CD4-positive, alpha-beta T cell (primary cell): ENCODE data around the gene VGF. TPM values are rescaled to one million over a fixed set of nuclear protein-coding genes. Genes with fewer than 3 reads are reported as not detected.

Experiments
- ATAC-seq: fragments of 200-7000 bp; cut with Tn5 transposase; one replicate; pipeline ENCODE4 v1.10.0; 2022; ENCODE audit warnings: mild to moderate bottlenecking; ENCODE audit not compliant: poor library complexity
- CTCF ChIA-PET: fragments of 350-600 bp; sonication (Branson Sonifier 250); formaldehyde crosslinking; loops from one replicate; lab custom pipeline; 2021; ENCODE audit warnings: antibody characterized with exemption, inconsistent platforms; lab: Charles Lee
- POLR2A ChIA-PET: fragments of 350-600 bp; sonication (Branson Sonifier 250); formaldehyde crosslinking; loops from one replicate; lab custom pipeline; 2021; ENCODE audit warnings: antibody characterized with exemption, inconsistent platforms; lab: Charles Lee
- DNase-seq, 14 experiments: peaks; one replicate each; pipeline ENCODE4 v3.0.0-alpha.2; 2013 to 2020; ENCODE audit warnings: mixed read lengths in 2 of 14
- H3K27ac ChIP-seq, 2 donors: one replicate each; pipeline versions ENCODE4 v1.5.1 to v1.7.0; 2013; ENCODE audit warnings: low read length in 2 of 2, low read depth in 1 of 2, mild to moderate bottlenecking in 1 of 2
- H3K27me3 ChIP-seq, 2 experiments: 1 replicate in 1 of 2; 2 replicates in 1 of 2; pipeline versions ENCODE4 v1.6.1 to v1.7.0; 2013; ENCODE audit warnings: low read length in 2 of 2, control low read depth in 1 of 2, mild to moderate bottlenecking in 1 of 2, moderate library complexity in 1 of 2; ENCODE audit not compliant: insufficient read depth in 2 of 2, control insufficient read depth in 1 of 2
- H3K36me3 ChIP-seq: one replicate; pipeline ENCODE4 v1.6.1; 2013; ENCODE audit warnings: low read length, control low read depth; ENCODE audit not compliant: insufficient read depth
- H3K4me1 ChIP-seq: one replicate; pipeline ENCODE4 v1.6.1; 2013; ENCODE audit warnings: low read length, control low read depth; ENCODE audit not compliant: insufficient read depth
- H3K4me3 ChIP-seq: one replicate; pipeline ENCODE4 v1.5.1; 2013; ENCODE audit warnings: mild to moderate bottlenecking, low read length, moderate library complexity
- H3K9me3 ChIP-seq, 2 experiments: 1 replicate in 1 of 2; 2 replicates in 1 of 2; pipeline versions ENCODE4 v1.6.1 to v1.7.0; 2013; ENCODE audit warnings: low read length in 2 of 2, mild to moderate bottlenecking in 2 of 2, control low read depth in 1 of 2, moderate library complexity in 1 of 2; ENCODE audit not compliant: control insufficient read depth in 1 of 2, insufficient read depth in 1 of 2
- H3K27ac Mint-ChIP-seq: one replicate; pipeline ENCODE4 v1.8.0; 2020; ENCODE audit warnings: mixed read lengths
- H3K27me3 Mint-ChIP-seq: one replicate; pipeline ENCODE4 v1.8.0; 2021; ENCODE audit warnings: mixed read lengths
- H3K36me3 Mint-ChIP-seq: one replicate; pipeline ENCODE4 v1.8.0; 2021; ENCODE audit warnings: low read depth, mixed read lengths
- H3K4me1 Mint-ChIP-seq: one replicate; pipeline ENCODE4 v1.8.0; 2021; ENCODE audit warnings: low read depth, mixed read lengths
- H3K4me3 Mint-ChIP-seq: one replicate; pipeline ENCODE4 v1.8.0; 2020; ENCODE audit warnings: mild to moderate bottlenecking, mixed read lengths
- H3K9me3 Mint-ChIP-seq: one replicate; pipeline ENCODE4 v1.8.0; 2020; ENCODE audit warnings: mixed read lengths
- intact Hi-C, 2 experiments: fragments of 100-400 bp; cut with DNase I in 1 of 2; cut with micrococcal nuclease in 1 of 2; formaldehyde crosslinking; loops; one replicate each; pipeline versions ENCODE4 v1.15.1 to v1.9.0; 2023 to 2025; cut with DNase I, micrococcal nuclease
- total RNA-seq, 174 experiments: library from RNA in 2 of 174; stranded (reverse) in 2 of 174; gene quantifications; one replicate each; pipeline ENCODE4 v1.2.3 and lab custom pipeline; 2021 to 2026
- TF ChIP-seq, protein P1 (sequence below): fragments of 200-600 bp; IDR thresholded peaks from one replicate; pipeline ENCODE4 v1.8.0; 2022; ENCODE audit warnings: antibody characterized with exemption, mild to moderate bottlenecking

The VGF gene
- total RNA-seq, 2 experiments from 2014 or later, result not detected

DNA sequence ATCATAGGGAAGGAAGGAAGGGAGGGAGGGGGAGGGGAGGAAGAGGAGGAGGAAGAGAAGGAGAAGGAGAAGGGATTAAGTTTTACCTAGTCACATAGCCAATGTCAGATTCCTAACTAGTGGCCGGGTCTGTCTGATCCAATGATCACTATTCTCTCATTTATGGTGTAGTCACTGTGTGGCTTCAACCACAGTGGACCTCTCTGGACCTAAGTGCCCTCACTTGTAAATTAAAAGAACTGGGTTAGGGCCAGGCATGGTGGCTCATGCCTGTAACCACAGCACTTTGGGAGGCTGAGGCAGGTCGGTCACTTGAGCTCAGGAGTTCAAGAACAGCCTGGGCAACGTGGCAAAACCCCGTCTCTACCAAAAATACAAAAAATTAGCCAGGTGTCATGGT lies 45.1 kb downstream of the VGF start:
- Histone ChIP-seq H3K36me3 (no peaks in the 10 kb centered on the region), H3K9me3 (peaks cover 0 to 3% of the 10 kb centered on the region in 2 experiments), H3K27ac (no peak overlapping the region), H3K4me1 (peaks cover 14% of the 10 kb centered on the region), H3K4me3 (no peak overlapping the region), H3K27me3 (peaks cover 24 to 27% of the 10 kb centered on the region in 2 experiments)
- no peak for DNase-seq
- ChIA-PET POLR2A (no interaction called here), CTCF (no interaction called here)
- no peaks in the 10 kb centered on the region for H3K36me3 Mint-ChIP-seq
- H3K4me3 Mint-ChIP-seq, result no peak overlapping the region
- TF ChIP-seq, protein P1, sequence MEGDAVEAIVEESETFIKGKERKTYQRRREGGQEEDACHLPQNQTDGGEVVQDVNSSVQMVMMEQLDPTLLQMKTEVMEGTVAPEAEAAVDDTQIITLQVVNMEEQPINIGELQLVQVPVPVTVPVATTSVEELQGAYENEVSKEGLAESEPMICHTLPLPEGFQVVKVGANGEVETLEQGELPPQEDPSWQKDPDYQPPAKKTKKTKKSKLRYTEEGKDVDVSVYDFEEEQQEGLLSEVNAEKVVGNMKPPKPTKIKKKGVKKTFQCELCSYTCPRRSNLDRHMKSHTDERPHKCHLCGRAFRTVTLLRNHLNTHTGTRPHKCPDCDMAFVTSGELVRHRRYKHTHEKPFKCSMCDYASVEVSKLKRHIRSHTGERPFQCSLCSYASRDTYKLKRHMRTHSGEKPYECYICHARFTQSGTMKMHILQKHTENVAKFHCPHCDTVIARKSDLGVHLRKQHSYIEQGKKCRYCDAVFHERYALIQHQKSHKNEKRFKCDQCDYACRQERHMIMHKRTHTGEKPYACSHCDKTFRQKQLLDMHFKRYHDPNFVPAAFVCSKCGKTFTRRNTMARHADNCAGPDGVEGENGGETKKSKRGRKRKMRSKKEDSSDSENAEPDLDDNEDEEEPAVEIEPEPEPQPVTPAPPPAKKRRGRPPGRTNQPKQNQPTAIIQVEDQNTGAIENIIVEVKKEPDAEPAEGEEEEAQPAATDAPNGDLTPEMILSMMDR, result no peak
- H3K4me1 Mint-ChIP-seq, result peaks cover 7% of the 10 kb centered on the region
- no peak overlapping the region for H3K27ac Mint-ChIP-seq
- intact Hi-C loops, result no loop called here
- no peak for ATAC-seq
- H3K9me3 Mint-ChIP-seq, result no peaks in the 10 kb centered on the region
- H3K27me3 Mint-ChIP-seq, result peaks cover 55% of the 10 kb centered on the region

DNA sequence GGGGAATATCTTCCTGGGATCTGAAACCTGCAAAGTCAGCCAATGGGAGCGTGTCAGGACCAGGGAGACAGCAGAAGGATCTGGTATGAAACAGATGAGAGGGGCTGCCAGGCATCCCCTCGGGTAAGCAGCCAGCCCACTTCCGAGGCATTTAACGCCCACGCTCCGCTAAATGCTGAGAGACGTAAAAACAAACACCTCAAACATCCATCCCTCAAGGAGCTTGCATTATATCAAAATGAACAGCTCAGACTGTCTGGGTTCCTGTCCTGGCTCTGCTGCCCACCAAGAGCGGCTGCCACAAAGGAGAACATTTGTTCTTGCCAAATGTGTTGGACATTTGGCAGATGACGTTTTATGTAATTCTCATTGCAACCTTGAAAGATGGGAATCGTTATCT lies 45.5 kb downstream of the VGF start:
- TF ChIP-seq, protein P1, result no peak
- no peak overlapping the region for H3K27ac Mint-ChIP-seq

DNA sequence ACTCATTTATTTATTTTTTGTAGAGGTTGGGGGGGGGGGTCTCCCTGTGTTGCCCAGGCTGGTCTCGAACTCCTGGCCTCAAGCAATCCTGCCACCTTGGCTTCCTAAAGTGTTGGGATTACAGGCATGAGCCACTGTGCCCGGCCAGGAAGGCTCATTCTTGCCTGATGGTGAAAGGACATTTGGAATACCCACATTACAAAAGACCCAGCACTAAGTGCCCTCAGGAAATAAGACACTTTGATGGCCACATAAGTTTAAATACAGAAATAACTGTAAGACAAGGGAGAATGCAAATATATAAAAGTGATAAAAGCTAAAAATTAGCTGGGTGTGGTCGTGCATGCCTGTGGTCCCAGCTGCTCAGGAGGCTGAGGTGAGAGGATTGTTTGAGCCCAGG lies 46.5 kb downstream of the VGF start:
- no peak for DNase-seq
- H3K27me3 Mint-ChIP-seq, result peaks cover 45% of the 10 kb centered on the region
- no peak overlapping the region for H3K4me3 Mint-ChIP-seq
- H3K27ac Mint-ChIP-seq, result no peak overlapping the region
- peaks cover 4% of the 10 kb centered on the region for H3K4me1 ChIP-seq
- H3K4me1 Mint-ChIP-seq, result no peaks in the 10 kb centered on the region
- intact Hi-C loops, result no loop called here
- CTCF ChIA-PET, result no interaction called here
- H3K27me3 ChIP-seq, result peaks cover 16 to 17% of the 10 kb centered on the region in 2 experiments
- no peaks in the 10 kb centered on the region for H3K36me3 Mint-ChIP-seq
- TF ChIP-seq, protein P1, result no peak
- H3K36me3 ChIP-seq, result no peaks in the 10 kb centered on the region
- ATAC-seq, result no peak
- no peak overlapping the region for H3K27ac ChIP-seq
- POLR2A ChIA-PET, result no interaction called here
- H3K4me3 ChIP-seq, result no peak overlapping the region
- H3K9me3 Mint-ChIP-seq, result no peaks in the 10 kb centered on the region
- peaks cover 0 to 4% of the 10 kb centered on the region in 2 experiments for H3K9me3 ChIP-seq

More for the DNA sequence above, 45.5 kb downstream of the VGF start:
- Mint-ChIP-seq H3K4me3 (no peak overlapping the region), H3K27me3 (peaks cover 51% of the 10 kb centered on the region), H3K36me3 (no peaks in the 10 kb centered on the region), H3K9me3 (no peaks in the 10 kb centered on the region), H3K4me1 (peaks cover 6% of the 10 kb centered on the region)
- ChIA-PET POLR2A (no interaction called here), CTCF (interaction anchor here (0.6 kb wide), 1 partner anchor 95 kb away, joined by 4 read pairs; no protein-coding TSS in a partner anchor)
- DNase-seq, result no peak
- Histone ChIP-seq H3K4me3 (no peak overlapping the region), H3K9me3 (peaks cover 0 to 4% of the 10 kb centered on the region in 2 experiments), H3K36me3 (no peaks in the 10 kb centered on the region), H3K27ac (no peak overlapping the region), H3K4me1 (peaks cover 12% of the 10 kb centered on the region), H3K27me3 (peaks cover 20 to 22% of the 10 kb centered on the region in 2 experiments)
- ATAC-seq, result no peak
- intact Hi-C loops, result no loop called here
